ENCODE measurements around the gene TICAM2.

The TICAM2 gene

GRCh38 chr5:115607935-115608334 lies 5.7 kb upstream of the TICAM2 start:
- no peak for DNase-seq (ENCODE audit: low read depth in 2 of 2)

DNA sequence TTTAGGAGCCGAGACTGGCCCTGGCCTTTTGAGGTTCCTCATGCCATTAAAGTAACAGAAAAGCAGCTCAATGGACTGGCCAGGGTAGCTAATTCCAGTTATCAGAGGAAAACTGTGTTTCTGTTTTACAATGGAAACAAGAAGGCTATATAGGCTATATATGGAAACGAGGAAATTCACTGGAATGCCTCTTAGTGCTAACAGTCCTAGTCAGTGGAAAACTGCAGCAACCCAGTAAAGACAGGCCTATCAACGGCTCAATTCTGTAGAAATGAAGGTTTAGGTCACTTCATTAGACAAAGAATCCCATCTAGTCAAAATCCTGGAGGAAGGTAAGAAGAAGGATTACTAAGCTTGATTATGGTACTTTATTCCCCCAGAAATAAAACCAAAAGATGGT lies 3.2 kb upstream of the TICAM2 start:
- DNase-seq (ENCODE audit: low read depth in 2 of 2), result no peak

GRCh38 chr5:115602591-115603125 lies 379 bp upstream of the TICAM2 start:
- no peak for DNase-seq (ENCODE audit: low read depth in 2 of 2)

DNA sequence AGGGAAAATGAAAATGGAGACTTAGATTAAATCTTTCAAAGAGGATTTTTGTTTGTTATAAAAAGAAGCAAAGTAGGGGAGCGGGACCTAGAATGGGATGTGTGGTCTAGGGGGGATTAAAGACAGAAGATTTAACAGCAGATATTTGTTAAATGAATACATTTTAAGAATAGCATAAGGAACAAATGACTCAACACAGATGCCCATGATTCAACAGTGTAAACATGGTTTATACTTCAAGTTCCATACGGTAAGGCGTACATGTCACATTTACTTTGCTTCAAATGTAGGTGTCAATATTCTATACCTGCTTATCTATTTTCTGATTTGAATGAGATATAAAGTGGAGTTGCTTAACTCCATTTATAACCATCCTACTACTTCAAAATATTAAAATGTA lies 1.5 kb downstream of the TICAM2 start:
- DNase-seq (ENCODE audit: low read depth in 2 of 2), result no peak

DNA sequence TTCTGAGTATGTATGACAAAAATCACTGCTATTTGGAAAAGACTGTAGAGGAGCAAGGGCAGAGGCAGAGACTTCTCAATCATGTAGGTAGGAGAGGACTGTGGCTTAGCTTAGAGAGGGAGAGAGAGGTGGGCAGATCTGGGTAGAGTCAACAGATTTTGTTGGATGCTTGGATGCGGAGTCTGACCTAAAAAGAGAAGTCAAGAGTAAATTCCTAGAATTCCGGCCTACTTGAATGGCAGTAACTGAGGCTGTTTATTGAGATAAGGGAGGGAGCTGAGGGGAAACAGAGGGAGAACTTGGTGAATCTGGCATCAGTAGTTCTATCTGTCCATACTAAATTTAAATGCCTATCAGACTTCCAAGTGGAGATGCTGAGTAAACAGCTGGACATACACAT lies 2.4 kb downstream of the TICAM2 start:
- no peak for DNase-seq (ENCODE audit: low read depth in 2 of 2)

DNA sequence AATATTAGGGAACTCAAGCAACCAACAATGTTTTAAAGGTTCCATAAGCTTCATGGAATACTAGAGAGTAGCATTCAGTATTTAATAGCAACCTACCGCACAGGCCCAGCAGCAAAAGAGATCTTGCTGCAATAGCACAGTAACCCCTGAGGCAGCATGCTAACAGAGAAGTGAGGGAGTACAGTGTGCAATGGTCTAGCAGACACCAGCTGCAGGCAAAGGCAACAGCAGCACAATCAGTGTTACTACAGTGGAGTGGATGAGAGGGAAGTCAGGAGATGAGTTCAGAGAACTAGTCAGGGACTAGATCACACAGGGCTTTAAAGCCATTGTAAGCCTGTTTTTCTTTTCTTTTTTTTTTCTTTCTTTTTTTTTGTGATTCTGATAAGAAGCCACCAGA lies 2.8 kb downstream of the TICAM2 start:
- DNase-seq (ENCODE audit: low read depth in 2 of 2), result no peak

GRCh38 chr5:115594128-115595047 lies 7.9 kb downstream of the TICAM2 start:
- no peak for DNase-seq (ENCODE audit: low read depth in 2 of 2)

DNA sequence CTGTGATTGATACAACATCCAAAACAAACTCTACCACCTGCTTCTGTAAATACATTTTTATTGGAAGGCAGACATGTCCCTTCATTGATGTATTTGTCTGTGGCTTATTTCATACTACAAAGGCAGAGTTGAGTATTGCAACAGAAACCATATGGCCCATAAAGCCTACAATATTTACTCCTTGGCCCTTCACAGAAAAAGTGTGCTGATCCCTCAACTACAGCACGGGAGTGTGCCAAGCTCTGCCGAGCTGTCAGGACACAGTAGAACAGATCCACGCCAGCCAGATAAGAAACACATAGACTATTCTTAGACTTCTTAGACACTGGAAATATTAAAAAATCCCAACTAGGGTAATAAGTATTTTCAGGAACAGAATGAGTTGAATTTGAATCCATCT lies 13.2 kb downstream of the TICAM2 start:
- no peak for DNase-seq (ENCODE audit: low read depth in 2 of 2)

DNA sequence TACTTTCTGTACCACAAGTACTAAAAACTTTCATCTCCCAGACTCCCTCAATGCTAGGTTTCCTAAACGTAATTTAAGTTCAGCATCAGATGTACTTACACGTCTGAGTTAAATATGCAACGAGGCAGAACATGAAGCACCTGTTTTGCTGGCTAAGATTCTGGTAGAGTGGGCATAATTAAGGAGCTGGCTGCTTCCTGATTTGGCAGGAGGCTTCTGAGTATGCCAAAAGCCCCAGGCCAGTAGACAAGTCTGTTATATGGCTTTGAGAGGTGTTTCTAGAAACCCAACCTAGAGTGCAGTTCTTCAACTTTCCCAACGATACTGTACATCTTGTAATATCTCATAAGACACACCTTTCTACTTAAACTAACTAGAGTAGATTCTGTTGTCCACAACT lies 13.6 kb downstream of the TICAM2 start:
- DNase-seq (ENCODE audit: low read depth in 2 of 2), result no peak

- no peak for DNase-seq (ENCODE audit: low read depth in 2 of 2)
Measured at GRCh38 chr5:115586525-115587146, 15.6 kb downstream of the TICAM2 start.

DNA sequence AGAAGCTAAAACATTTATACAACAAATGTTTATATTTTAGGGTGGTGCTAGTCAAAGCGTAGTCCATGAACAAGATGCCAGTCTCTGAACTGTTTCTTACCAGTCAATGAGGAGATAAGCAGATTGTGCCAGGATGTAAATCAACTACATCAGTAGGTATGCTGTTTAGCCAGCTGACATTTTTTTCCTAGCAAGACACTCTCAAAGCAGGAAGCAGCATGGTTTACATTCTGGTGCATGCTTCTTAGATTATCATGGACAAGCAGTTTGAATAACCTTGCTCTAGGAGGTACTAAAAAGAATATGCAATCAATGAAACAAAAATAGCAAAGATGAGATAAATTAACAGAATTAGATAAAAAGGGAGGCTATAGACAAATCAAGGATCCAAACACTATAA lies 17.0 kb downstream of the TICAM2 start:
- no peak for DNase-seq (ENCODE audit: low read depth in 2 of 2)

DNA sequence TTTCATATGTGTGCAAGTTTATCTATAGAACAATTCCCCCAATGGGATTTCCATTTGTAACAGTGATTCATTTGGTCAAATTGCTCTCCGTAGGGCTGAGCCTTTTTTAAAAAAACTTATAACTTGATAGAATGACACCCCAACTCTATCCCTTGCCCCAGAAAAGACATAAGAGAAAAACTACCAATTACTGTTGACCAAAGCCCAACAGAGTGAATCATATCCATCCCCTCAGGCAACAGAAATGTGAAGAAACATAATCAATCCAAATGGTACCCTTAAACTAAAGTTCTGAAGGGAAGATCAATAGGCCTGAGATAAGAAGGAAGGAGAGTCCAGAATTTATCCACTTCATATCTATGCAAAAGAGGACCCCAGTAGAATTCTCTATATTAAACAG lies 17.8 kb downstream of the TICAM2 start:
- no peak for DNase-seq (ENCODE audit: low read depth in 2 of 2)

GRCh38 chr5:115583474-115583873 lies 18.8 kb downstream of the TICAM2 start:
- DNase-seq (ENCODE audit: low read depth in 2 of 2), result no peak

DNA sequence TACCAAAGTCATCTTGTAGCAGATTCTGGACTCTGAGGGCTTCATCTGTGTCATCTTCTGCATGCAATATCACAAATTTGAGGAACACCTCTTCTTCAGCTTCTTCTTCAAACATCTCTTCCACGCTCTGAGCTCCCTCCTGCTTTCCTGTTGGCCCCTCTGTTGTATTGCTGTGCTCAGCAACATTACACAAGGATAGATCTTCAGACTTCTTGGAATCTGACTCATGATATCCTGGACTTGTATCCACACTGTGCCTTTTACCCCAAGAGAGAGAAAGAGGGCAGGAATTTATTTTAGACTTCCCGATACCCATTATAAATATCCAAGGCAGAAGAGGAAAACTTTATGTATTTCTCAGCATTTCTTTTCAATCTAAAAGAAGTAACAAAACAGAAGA lies 21.3 kb downstream of the TICAM2 start:
- DNase-seq (ENCODE audit: low read depth in 2 of 2), result no peak

GRCh38 chr5:115579747-115580173 lies 22.5 kb downstream of the TICAM2 start:
- no peak for DNase-seq (ENCODE audit: low read depth in 2 of 2)

GRCh38 chr5:115579216-115579615 lies 23.1 kb downstream of the TICAM2 start:
- no peak for DNase-seq (ENCODE audit: low read depth in 2 of 2)

- DNase-seq (ENCODE audit: low read depth in 2 of 2), result no peak
Measured at GRCh38 chr5:115578657-115579056, 23.6 kb downstream of the TICAM2 start.

DNA sequence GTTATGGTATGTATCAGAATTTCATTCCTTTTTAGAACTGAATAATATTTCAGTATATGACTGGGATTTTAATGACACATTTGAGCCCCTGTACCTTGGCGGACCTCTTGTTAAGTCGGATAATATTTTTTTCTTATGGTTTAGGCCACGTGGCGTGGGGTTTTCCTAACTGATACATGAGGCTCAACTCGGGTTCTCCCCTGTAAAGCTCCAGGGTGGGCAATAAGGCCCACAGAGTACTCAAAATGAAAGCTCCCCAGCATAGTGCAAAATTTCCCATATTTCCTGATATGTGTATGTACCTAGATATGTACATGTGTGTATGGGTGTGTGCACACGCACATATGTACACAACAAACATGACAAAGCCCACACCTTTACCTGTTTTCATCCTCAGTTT lies 24.5 kb downstream of the TICAM2 start:
- no peak for DNase-seq (ENCODE audit: low read depth in 2 of 2)

- DNase-seq (ENCODE audit: low read depth in 2 of 2), result no peak
Measured at GRCh38 chr5:115577329-115577728, 24.9 kb downstream of the TICAM2 start.

DNA sequence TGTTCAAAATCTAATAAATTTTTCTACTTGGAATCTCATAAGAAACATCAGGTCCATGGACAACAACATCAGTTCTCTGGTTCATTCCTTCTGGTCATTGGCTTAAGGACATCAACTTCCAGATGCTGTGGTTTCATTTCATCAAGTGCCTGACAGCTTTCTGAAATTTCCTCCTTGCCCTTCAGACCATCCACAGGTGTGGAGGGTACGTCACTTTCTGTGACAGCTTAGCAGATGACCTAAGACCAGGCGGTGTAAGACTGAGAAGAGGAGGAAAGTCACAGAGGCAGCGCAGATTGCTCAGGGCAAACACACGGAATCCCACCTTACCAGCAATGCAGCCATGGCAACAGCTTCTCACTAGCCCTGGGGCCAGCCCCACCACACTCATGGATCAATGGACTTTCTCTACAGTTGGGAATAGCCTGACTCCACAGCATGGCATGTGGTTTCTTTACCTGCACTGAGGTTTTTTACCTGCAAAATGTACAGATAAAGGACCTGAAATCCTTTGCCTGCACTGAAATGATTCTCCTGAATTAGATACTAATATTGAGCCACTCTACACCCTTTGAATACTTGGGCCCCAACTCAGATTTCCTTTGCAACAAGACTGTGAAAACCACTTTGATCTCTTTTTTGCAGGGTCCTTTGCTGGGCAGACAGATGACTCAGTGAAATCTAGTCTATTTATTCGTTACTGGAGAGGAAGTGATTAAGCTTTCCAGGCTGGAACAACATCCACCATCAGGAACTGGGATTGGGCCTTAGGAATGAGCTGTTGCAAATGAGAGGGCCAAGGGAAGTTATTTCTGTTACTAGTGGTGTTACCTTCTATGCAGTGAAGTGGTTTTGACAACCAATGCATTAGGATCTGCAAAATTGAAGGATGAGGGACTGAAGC lies 26.9 kb downstream of the TICAM2 start:
- no peak for DNase-seq (ENCODE audit: low read depth in 2 of 2)

GRCh38 chr5:115573133-115573532 lies 29.1 kb downstream of the TICAM2 start:
- no peak for DNase-seq (ENCODE audit: low read depth in 2 of 2)

DNA sequence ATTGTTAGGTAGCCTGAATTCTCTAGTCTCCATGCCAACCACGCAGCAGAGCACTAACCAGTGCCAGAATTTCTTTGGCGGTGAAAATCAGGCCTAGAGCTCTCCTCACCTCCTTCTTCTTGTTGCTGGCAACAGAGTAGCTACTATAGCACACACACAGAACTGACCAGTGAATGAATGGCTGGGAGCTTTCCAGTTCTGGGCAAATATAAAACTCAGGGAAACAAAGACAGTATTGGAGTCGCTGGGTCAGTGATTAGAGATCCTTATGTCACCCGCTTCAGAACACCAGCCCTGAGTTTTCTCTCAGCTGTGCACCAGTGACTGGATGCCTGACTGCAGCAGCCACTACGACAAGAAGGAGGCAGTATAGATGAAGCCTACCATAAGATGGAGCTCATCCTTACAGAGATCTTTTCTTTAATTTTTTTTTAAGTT lies 30.8 kb downstream of the TICAM2 start:
- no peak for DNase-seq (ENCODE audit: low read depth in 2 of 2)

Measured in activated CD4-positive, alpha-beta T cell treated with anti-CD3 and anti-CD28 coated beads for 24 hours (primary cell).